DMS 273 (cell line): ENCODE data around the gene HLA-DPA1.

Experiments used
- DNase-seq: peaks from one replicate; lab custom pipeline; 2025; ENCODE audit not compliant: unreplicated experiment; lab: John Stamatoyannopoulos, UW

Gene HLA-DPA1

DNA sequence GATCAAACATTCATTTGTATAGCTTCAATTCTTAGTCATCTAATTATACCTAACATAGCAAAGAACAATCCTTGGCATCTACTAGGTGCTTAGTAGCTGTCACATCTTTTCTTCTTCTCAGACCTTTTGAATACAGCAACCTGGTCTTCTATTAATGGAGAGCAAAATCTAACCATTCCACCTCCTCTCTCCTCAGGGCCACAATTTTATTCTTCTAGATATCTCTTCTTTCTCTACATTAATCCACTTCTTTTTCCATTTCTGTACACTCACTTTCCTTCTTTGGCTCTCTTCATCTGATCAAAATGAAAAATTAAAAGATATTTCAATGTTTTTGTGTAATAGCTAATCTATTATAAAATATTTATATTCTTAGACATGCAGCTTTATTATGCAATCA is 55.0 kb downstream of the HLA-DPA1 start:
- DNase-seq, result no peak

DNA sequence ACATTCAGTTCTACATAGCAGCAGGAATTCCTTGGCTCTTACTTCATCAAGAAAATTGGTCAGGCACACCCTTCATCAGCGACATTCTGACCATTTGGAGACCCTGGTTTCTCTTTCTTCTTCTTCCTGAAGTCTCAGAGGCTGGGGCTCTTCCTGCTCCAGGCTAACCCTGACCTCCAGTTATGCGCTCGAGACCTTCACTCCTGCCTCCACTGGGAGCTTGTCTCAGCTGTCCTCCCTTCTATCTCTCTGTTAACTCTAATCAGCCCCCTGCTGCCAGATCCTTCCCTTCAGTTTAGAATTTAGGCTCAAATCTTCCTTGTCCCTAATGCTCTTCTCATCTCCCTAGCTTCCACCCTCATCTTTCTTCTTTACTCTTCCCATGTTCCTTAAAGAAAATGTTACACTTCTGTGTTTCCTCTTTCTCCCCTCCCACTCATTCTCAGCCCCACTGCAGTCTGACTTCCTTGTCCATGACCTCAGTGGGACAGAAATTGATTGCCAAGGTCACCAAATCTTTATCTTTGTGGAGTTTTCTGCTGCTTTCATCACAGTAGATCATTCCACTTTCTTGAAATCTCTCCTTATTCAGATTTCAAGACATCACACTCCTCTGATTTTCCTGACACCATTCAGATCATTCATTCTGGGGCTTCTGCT is 55.6 kb downstream of the HLA-DPA1 start:
- DNase-seq, result no peak

- DNase-seq, result no peak
These were observed 56.4 kb downstream of the HLA-DPA1 start for GRCh38 chr6:33017018-33017417.

- DNase-seq, result no peak
These were observed 57.7 kb downstream of the HLA-DPA1 start for GRCh38 chr6:33015798-33016197.

- peak; percentile 84 for DNase-seq
These were observed 58.4 kb downstream of the HLA-DPA1 start for GRCh38 chr6:33014841-33015634.
